OCI-LY3 (cell line): Measurements from ENCODE around the gene JDP2.

Experiments used
- H2AFZ ChIP-seq: fragments of 200-600, 300-600 bp; shearing (Covaris generic); 2 replicates; pipeline ENCODE4 v1.6.0; 2014; ENCODE audit warnings: antibody characterized with exemption, low read depth, low read length
- H3K27ac ChIP-seq: fragments of 200-600, 300-600 bp; sonication (generic); 2 replicates; pipeline ENCODE4 v1.5.1; 2014; ENCODE audit warnings: mild to moderate bottlenecking, low read length, moderate library complexity, mixed read lengths
- H3K27me3 ChIP-seq: fragments of 200-600, 300-600 bp; sonication (generic); 2 replicates; pipeline ENCODE4 v1.6.1; 2014; ENCODE audit warnings: low read depth, low read length, mixed read lengths
- H3K36me3 ChIP-seq: fragments of 200-600, 300-600 bp; sonication (generic); replicated peaks from 2 replicates; pipeline ENCODE3; 2014; ENCODE audit warnings: low read depth, low read length, mixed read lengths
- H3K4me1 ChIP-seq: fragments of 300-600, 200-600 bp; sonication (generic); 2 replicates; pipeline ENCODE4 v1.6.1; 2014; ENCODE audit warnings: low read length, mixed read lengths
- H3K4me2 ChIP-seq: fragments of 200-600, 300-600 bp; sonication (generic); 2 replicates; pipeline ENCODE4 v1.6.1; 2014; ENCODE audit warnings: low read length, mixed read lengths
- H3K4me3 ChIP-seq: fragments of 300-600, 200-600 bp; sonication (generic); 2 replicates; pipeline ENCODE4 v1.5.1; 2014; ENCODE audit warnings: antibody characterized with exemption, mild to moderate bottlenecking, low read length, moderate library complexity
- H3K79me2 ChIP-seq: fragments of 300-600, 200-600 bp; shearing (Covaris generic); 2 replicates; pipeline ENCODE4 v1.6.1; 2014; ENCODE audit warnings: mild to moderate bottlenecking, low read length, mixed read lengths
- H3K9ac ChIP-seq: fragments of 300-600, 200-600 bp; shearing (Covaris generic); 2 replicates; pipeline ENCODE4 v1.6.0; 2014; ENCODE audit warnings: mild to moderate bottlenecking, low read length, moderate library complexity
- H3K9me3 ChIP-seq: fragments of 200-600, 300-600 bp; shearing (Covaris generic); 2 replicates; pipeline ENCODE4 v1.6.1; 2014; ENCODE audit warnings: low read length, mixed read lengths; ENCODE audit not compliant: insufficient read depth
- H4K20me1 ChIP-seq: fragments of 200-600, 300-600 bp; sonication (generic); 2 replicates; pipeline ENCODE4 v1.6.1; 2016; ENCODE audit warnings: low read length, mixed read lengths; ENCODE audit not compliant: insufficient read depth
- EZH2phosphoT487 ChIP-seq: fragments of 200-600 bp; shearing (Covaris generic); IDR thresholded peaks from 2 replicates; pipeline ENCODE4 v1.6.1; 2018; ENCODE audit warnings: antibody characterized with exemption, mixed run types, low read depth
- TF ChIP-seq, protein P1 (sequence below): fragments of 200-600, 300-600 bp; sonication (generic); IDR thresholded peaks from 2 replicates; pipeline ENCODE4 v1.5.1; 2014; ENCODE audit warnings: antibody characterized with exemption, low read length, low read depth

The JDP2 gene

GRCh38 chr14:75411214-75411540 lies 16.6 kb upstream of the JDP2 start:
- H3K4me2 ChIP-seq = no peak overlapping the region
- H3K36me3 ChIP-seq = no peaks in the 10 kb centered on the region
- H2AFZ ChIP-seq = no peak overlapping the region
- no peak overlapping the region for H3K9ac ChIP-seq
- H3K27me3 ChIP-seq = no peaks in the 10 kb centered on the region
- no peak overlapping the region for H3K27ac ChIP-seq
- H3K4me3 ChIP-seq = no peak overlapping the region
- H3K9me3 ChIP-seq = no peaks in the 10 kb centered on the region
- no peaks in the 10 kb centered on the region for H3K4me1 ChIP-seq
- no peaks in the 10 kb centered on the region for H4K20me1 ChIP-seq
- TF ChIP-seq EZH2phosphoT487 = no peak
- TF ChIP-seq, protein P1, sequence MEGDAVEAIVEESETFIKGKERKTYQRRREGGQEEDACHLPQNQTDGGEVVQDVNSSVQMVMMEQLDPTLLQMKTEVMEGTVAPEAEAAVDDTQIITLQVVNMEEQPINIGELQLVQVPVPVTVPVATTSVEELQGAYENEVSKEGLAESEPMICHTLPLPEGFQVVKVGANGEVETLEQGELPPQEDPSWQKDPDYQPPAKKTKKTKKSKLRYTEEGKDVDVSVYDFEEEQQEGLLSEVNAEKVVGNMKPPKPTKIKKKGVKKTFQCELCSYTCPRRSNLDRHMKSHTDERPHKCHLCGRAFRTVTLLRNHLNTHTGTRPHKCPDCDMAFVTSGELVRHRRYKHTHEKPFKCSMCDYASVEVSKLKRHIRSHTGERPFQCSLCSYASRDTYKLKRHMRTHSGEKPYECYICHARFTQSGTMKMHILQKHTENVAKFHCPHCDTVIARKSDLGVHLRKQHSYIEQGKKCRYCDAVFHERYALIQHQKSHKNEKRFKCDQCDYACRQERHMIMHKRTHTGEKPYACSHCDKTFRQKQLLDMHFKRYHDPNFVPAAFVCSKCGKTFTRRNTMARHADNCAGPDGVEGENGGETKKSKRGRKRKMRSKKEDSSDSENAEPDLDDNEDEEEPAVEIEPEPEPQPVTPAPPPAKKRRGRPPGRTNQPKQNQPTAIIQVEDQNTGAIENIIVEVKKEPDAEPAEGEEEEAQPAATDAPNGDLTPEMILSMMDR = no peak
- H3K79me2 ChIP-seq = no peaks in the 10 kb centered on the region

DNA sequence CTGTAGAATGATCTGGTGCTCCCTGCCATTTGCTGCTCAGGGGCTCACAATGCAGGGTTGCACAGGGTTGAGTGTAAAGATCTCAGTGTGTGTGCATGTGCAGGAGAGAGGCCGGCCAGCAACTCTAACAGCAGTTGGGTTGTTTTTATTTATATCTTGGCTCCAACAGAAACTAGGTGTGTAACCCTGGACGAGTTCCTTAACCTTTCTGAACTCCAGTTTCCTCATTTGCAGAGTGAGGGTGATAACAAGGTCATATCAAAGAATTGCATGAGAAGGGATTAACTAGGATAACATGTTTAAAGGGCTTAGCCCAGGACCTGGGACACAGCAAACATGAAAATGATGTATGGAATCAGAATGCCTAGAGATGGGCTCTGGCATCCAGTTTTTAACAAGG lies 14.8 kb upstream of the JDP2 start:
- H3K79me2 ChIP-seq = no peaks in the 10 kb centered on the region
- no peak overlapping the region for H3K27ac ChIP-seq
- no peaks in the 10 kb centered on the region for H3K27me3 ChIP-seq
- no peak overlapping the region for H2AFZ ChIP-seq
- H3K4me3 ChIP-seq = no peak overlapping the region
- no peaks in the 10 kb centered on the region for H4K20me1 ChIP-seq
- no peaks in the 10 kb centered on the region for H3K4me1 ChIP-seq
- no peaks in the 10 kb centered on the region for H3K9me3 ChIP-seq
- no peak overlapping the region for H3K9ac ChIP-seq
- H3K36me3 ChIP-seq = no peaks in the 10 kb centered on the region
- no peak overlapping the region for H3K4me2 ChIP-seq
- TF ChIP-seq EZH2phosphoT487 = no peak
- TF ChIP-seq, protein P1 = no peak

DNA sequence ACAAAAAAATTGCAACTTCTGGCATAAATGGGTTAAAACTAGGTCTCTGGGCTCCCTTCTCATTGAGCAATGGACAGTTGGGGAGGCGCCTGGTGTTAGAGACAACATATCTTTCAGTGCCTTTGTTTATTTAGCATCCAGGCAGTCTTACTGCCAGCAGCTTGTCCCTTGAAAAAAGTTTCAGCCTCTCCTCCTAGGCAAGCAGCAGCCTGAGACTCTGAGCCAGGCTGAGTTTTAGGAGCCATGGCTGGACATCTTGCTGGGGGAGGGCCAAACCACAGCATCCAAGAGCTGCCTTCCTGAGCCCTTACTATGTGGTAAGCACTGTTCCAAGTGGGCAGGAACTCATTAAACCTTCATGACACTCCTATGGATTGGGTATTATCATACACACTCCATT lies 10.1 kb upstream of the JDP2 start:
- no peak overlapping the region for H3K27ac ChIP-seq
- no peaks in the 10 kb centered on the region for H3K79me2 ChIP-seq
- no peak overlapping the region for H3K4me2 ChIP-seq
- H3K9me3 ChIP-seq = no peaks in the 10 kb centered on the region
- no peaks in the 10 kb centered on the region for H4K20me1 ChIP-seq
- TF ChIP-seq, protein P1 = no peak
- H3K27me3 ChIP-seq = no peaks in the 10 kb centered on the region
- no peak overlapping the region for H3K4me3 ChIP-seq
- no peaks in the 10 kb centered on the region for H3K36me3 ChIP-seq
- no peak overlapping the region for H3K9ac ChIP-seq
- H2AFZ ChIP-seq = no peak overlapping the region
- H3K4me1 ChIP-seq = peaks cover 29% of the 10 kb centered on the region

DNA sequence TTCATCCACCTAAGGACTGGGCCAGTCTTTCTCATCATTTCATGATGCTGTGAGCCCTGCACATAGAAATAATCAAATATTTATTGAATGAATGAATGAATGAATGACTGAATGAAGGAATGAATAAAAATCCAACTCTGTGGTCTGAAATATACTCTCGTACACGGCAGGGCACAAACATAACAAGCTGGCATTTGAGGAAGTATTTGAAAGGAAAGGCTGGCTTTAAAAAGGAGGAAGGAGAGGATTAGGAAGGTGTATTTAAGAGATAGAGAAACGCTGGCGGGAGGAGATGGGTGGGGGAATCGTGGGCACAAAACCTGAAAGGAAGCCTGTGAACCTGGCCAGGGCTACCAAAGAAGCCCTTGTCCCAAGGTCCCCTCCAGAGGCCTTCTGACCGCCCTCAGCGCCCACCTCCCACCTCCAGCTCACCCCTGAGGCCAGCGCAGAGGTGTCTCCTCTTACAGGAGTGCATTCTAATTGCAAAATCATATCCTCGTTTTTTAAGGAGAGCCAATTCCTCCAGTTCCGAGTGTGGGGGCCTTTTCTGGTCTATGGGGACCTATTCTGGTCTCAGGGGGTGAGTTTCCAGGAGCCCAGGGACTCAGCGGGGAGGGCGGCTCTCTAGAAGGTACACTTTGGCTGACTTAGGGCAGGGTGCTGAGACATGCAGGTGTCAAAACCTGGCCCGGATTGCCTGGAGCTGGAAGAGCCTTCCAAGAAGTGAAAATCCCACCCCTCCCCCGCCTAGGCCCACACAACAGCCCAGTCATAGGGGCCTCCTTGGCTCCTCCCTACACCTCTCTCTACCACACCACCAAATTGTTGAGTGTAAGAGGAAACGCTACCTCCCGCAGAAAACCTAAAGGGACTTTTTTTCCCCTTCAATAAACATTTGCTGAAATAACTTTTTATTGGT lies 8.7 kb upstream of the JDP2 start:
- TF ChIP-seq, protein P1 = no peak
- no peak for TF ChIP-seq EZH2phosphoT487
- Histone ChIP-seq H3K4me2 (peak overlapping the region; percentile 71), H3K9ac (peak overlapping the region; percentile 59), H3K79me2 (no peaks in the 10 kb centered on the region), H3K9me3 (peaks cover 2% of the 10 kb centered on the region), H3K27ac (peak overlapping the region; percentile 39), H2AFZ (peak overlapping the region; percentile 68), H4K20me1 (no peaks in the 10 kb centered on the region), H3K36me3 (peaks cover 3% of the 10 kb centered on the region), H3K4me1 (peaks cover 30% of the 10 kb centered on the region), H3K4me3 (peak overlapping the region; percentile 57), H3K27me3 (no peaks in the 10 kb centered on the region)
